G401.6 (cell line): ENCODE results near the gene ARL6IP4.

Source experiments
- FAIRE-seq: peaks from 2 replicates; lab custom pipeline; 2012; peaks lifted over from hg19 to GRCh38; lab: Jason Lieb, UNC

The ARL6IP4 gene

DNA sequence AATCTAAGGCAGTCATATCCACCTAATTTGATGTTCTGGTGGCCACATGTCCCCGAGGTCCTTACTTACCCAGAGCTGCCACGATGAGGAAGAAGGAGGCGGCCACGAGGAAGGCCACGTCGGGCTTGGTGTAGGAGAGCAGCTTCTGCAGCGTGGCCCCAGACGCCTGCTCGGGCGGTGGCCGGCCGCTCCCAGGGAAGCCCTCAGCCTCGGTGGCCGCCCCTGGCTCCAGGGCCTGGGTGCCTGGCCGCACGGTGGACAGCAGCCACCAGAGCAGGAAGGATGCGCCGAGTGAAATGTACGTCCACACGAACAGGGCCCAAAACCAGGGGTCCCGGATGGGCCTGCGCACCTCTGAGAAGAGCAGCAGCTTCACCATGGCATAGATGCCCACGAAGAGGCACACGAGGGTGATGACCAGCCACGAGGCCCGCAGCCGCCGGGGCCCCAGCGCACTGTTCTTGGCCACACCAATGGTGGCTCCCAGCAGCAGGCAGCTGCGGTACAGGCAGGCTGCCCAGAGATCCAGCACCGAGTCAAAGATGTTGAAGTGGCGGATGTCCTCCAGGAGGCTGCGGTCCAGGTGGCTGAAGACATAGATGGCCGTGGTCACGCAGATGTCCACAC lies 20.8 kb upstream of the ARL6IP4 start:
- no peak for FAIRE-seq

GRCh38 chr12:122960193-122960569 lies 20.3 kb upstream of the ARL6IP4 start:
- no peak for FAIRE-seq

DNA sequence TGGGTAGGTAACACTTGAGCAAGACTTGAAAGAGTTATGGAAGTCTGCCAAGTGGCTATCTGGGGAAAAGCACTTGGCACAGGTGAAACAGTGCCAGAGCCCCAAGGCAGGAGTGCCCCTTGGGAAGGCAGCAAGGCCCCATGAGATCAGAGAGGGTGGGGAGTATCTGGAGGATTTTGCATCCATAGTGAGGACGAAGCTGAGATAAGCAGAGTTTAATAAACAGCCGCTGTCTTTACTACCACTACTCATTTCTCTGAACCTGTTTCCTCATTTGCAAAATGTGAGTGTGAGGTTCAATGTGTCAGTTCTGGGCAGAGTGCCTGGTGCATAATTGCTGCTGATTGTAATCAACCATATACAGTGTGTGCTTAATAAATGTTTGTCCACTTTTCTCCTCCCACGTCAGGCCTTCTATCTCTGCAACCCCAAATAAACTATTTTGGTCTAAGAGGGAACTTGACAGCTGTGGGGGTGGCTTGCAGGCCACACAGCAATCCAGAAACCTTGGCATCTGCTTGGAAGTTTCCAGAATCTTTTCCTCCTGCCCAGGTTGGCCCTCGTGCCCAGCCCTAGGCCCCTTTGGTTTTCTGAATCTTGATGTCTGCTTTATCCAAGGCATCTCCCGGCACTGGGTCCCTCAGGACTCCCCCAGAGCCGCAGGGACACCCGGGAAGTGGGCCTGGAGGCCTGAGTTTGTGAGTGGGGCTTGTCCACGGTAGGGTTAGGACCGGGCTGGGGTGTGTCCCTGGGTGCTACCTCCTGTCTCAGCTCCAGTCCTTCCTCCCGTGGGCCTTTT lies 18.8 kb upstream of the ARL6IP4 start:
- no peak for FAIRE-seq

DNA sequence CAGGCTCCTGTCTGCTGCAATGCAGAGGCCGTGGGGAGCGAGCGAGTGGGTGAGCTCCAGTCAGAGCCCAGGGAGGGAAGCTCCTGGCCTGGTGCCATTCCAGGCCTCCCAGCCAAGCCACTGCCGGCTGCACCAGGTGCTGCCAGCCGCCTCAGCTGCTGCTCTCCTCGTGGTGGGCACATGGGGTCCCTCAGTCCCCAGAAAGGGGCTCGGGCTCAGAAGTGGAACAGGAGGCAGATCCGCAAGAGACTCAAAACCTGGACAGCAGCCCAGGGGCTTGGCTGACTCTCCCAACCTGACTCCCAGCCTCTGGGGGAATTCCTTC lies 16.6 kb upstream of the ARL6IP4 start:
- FAIRE-seq: no peak

- FAIRE-seq: no peak
These were observed 15.8 kb upstream of the ARL6IP4 start for GRCh38 chr12:122964439-122965257.

DNA sequence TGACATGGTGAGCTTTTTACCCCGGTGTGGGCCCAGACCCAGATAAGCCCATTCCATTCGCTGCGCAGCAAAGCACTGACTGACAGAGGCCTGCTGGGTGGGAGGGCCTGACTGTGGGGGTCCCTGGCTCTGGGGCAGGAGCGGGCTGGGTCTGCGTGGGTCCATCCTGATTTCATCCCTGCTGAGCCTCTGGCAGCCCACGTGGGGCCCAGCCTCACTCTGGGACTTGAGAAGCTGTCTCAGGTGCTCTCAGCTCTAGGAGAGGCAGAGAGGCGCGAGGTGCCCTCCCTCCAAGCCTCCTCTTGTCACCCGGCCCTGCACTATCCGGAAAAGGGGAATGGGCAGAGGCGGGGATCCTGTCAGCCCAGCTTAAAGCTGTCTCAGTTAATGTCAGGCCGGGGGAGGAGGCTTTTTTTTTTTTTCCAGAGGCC lies 15.1 kb upstream of the ARL6IP4 start:
- FAIRE-seq: no peak

DNA sequence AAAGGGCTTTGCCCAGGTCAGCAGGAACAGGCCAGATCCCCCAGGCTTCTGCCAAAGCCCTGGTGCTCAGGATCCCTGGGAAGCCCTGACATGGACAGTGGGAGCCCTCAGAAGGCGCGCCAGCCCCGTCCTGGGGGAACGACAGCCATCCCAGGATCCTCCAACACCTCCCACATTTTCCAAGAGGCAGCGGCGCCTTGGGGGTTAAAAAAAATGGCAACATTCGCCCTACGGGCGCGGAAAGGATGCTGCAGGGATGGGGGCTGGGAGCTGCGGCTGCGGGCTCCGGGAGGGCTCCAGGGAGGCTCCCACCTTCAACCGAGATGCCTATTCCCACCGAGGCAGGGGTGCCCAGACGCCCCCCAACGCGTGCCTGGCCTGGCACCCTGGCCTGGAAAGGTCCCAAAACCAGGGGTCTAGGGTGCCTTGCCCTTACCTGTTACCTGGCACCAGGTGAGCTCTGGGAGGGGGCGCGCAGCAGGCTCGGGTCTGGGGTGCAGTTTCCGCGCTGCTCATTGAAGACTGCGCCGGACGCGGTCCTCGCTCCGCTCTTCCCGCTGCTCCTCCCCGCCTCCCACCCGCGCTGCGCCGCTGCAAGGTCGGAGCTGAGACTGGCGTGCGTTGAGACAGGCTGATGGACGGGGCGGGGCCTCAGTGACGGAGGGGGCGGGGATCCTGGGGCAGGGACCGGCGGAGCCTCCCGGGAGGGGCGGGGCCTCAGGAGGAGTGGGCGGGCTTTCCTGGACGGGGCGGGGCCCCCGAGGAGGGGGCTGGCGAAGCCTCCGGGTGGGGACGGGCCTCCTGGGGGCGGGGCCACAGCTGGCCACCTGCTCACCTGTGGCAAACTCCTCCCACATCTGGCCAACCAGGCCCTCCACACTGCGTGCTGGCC lies 14.4 kb upstream of the ARL6IP4 start, which contains the start of gene ABCB9:
TSS of gene ABCB9 (minus strand) at position 613 of the 892 bp plus-strand sequence. CDS start 6,228 bp downstream, outside the sequence.
- FAIRE-seq: no peak

- FAIRE-seq: no peak
These were observed 13.5 kb upstream of the ARL6IP4 start for GRCh38 chr12:122966743-122967550.

DNA sequence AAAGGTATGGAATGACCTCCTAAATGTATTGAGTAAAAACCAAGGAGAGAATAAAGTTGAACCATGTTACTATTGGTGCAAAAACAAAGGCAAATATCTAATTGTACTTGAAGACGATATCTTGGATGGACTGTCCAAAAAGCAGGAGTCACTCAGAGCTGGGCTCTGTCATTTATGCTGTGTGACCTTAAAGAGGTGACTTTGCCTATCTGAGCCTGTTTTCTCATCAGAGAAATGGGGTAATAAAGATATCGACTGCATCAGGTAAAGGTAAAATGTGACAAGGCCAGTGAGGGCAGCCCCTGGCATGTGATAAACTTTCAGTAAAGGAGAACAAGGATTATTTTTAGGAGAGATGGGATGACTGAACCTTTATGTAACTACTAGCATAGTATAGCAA lies 12.4 kb upstream of the ARL6IP4 start:
- no peak for FAIRE-seq

DNA sequence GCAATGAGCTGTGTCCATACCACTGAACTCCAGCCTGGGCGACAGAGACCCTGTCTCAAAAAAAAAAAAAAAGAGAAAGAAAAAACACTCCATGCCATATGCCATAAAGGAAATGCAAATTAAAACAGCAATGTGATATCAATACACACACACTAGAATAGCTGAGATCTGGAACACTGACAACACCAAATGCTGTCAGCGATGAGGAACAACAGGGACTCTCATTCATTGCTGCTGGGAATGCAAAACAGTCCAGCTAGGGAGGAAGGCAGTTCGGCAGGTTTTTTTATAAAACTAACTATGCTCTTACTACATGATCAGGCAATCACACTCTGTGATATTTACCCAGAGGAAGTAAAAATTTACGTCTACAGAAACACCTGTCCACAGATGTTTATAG lies 10.8 kb upstream of the ARL6IP4 start:
- no peak for FAIRE-seq

GRCh38 chr12:122974274-122974891 lies 6.1 kb upstream of the ARL6IP4 start:
- peak; percentile 94 for FAIRE-seq

GRCh38 chr12:122974892-122975789 lies 5.3 kb upstream of the ARL6IP4 start, which contains the start of gene OGFOD2:
Gene OGFOD2 (plus strand): TSS chr12:122975244. CDS start chr12:122975252, 8 bp downstream.
- no peak for FAIRE-seq

DNA sequence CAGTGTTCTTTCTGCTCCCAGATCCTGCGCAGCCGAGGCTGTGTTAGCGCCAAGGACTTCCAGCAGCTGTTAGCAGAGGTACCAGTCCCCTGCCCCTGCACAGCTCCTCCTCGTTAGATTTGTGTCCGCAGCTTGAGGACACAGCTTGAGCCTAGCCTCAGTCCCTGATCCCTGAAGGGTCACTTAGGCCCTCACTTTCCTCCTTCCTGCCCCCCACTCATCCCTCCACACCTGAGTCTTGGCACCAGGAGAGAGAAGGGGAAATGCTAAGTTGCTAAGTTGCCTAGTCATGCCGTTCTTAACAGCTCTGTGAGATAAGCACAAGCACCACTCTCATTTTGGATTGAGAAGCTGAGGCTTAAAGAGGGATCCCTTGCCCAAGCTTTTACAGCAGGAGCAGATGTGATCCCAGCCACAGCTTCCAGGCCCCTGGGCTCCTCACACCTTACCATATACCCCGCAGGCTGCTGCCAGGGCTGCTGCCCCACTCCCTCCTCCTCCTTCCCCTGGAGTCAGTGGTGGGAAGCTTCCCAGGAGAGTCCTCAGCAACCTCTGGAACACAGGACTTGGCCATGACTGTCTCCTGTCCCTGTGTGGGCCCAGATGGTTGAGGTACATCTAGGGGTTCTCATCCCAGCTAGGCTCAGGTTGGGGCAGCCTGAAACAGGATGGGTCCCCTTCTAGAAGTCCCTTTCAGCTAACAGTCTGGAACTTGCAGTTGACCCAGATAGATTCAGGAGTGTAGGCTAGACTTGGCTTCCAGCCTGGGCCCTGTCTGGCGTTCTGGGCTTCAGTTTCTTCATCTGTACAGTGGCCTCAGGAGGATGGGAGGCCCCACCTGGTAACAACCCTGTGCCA lies 4.5 kb upstream of the ARL6IP4 start:
- FAIRE-seq: no peak

GRCh38 chr12:122976648-122976975 lies 3.9 kb upstream of the ARL6IP4 start:
- no peak for FAIRE-seq

DNA sequence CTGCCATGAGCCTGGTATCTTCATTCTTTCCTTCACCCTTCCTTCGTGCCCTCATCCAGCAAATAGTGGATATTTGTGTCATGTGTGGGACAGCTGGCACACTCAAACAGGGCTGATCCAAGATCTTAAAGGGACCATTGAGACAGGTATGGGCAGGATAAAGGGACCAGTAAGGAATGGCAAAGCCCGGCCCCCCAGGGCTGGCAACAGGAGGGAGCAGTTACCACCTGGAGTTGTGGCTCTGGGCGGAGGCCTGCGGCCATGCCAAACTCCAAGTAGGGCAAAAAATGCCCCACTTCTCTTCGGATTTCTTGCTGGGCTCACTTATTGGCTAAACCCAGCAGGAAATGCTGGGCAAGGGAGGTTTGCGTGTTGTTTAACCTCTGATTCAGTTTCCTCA lies 3.3 kb upstream of the ARL6IP4 start:
- no peak for FAIRE-seq

GRCh38 chr12:122977655-122978392 lies 2.7 kb upstream of the ARL6IP4 start:
- no peak for FAIRE-seq

DNA sequence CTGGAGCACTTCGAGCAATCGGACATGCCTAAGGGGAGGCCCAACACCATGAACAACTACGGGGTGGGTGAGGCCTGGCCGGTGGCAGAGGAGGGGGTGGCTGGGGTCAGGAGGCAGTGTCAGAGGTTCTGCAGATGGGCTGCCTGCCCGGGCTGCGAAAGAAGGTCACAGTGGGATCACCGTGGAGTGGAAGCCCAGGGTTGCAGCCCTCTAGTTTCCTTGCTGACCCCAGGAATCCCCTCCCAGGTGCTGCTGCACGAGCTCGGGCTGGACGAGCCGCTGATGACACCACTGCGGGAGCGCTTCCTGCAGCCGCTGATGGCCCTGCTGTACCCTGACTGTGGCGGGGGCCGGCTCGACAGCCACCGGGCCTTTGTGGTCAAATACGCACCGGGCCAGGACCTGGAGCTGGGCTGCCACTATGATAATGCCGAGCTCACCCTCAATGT lies 1.9 kb upstream of the ARL6IP4 start:
- FAIRE-seq: no peak
